ENCODE data around the gene DEFB110. TPM values are rescaled to one million over a fixed set of nuclear protein-coding genes. Genes with fewer than 3 reads are reported as not detected.

The DEFB110 gene
- total and polyA plus RNA-seq, 8 donors: not detected

DNA sequence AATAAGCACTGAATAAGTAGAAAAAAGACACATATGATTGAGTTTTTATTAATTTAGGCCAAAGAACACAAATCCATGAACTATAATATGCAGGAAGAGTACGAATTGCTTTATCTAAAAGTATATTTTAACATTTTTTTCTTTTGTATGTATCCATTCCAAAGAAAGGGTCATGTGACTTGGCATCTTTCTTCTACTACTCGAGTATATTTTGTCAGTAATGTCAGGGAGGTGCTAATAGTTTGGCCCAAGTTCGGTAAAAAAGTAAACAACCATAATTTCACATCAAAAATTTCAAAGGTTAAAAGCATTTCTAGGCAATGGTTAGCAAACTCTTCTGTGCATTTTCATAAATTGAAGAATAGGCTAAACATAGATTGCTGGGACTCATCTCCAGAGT lies 18.7 kb downstream of the DEFB110 start:
- Histone ChIP-seq H3K4me1 (no peaks in the 10 kb centered on the region), H3K36me3 (no peaks in the 10 kb centered on the region), H3K27ac (no peak overlapping the region), H3K4me3 (no peak overlapping the region), H3K27me3 (peaks cover 0 to 6% (median 0%) of the 10 kb centered on the region in 4 donors), H3K9me3 (no peaks in the 10 kb centered on the region)
- ATAC-seq: no peak
- 30 to 54% methylated on average over 3 of the region's 3 CpGs for WGBS, 2 donors
- no peak for DNase-seq
- intact Hi-C loops (cut with DNase I): no loop called here
- TF ChIP-seq, protein P1, sequence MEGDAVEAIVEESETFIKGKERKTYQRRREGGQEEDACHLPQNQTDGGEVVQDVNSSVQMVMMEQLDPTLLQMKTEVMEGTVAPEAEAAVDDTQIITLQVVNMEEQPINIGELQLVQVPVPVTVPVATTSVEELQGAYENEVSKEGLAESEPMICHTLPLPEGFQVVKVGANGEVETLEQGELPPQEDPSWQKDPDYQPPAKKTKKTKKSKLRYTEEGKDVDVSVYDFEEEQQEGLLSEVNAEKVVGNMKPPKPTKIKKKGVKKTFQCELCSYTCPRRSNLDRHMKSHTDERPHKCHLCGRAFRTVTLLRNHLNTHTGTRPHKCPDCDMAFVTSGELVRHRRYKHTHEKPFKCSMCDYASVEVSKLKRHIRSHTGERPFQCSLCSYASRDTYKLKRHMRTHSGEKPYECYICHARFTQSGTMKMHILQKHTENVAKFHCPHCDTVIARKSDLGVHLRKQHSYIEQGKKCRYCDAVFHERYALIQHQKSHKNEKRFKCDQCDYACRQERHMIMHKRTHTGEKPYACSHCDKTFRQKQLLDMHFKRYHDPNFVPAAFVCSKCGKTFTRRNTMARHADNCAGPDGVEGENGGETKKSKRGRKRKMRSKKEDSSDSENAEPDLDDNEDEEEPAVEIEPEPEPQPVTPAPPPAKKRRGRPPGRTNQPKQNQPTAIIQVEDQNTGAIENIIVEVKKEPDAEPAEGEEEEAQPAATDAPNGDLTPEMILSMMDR (IDR thresholded peaks at IDR 0.05): no peak
- no peak for FAIRE-seq

DNA sequence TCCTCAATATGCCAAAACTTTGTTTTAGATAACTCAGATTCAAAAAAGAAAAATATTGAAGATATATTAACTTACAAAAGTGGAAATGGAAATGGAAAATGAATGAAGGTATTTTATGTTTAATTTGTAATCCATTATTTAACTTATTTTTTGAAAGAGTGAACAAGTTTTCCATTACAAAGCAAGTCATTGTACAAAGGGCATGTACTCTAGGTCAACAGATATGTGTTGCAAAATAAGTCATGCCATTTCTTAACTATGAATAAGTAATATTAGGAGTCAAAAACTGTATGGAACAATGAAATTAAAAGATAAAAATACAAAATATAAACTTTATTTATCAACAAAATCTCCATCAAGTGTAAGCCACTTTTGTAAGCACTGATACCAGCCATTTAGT lies 26.5 kb downstream of the DEFB110 start:
- FAIRE-seq: no peak
- no peak for ATAC-seq
- intact Hi-C loops (cut with DNase I): no loop called here
- H3K4me1 ChIP-seq: no peaks in the 10 kb centered on the region
- H3K4me3 ChIP-seq: no peak overlapping the region
- peaks cover 0 to 8% (median 0%) of the 10 kb centered on the region in 4 donors for H3K27me3 ChIP-seq
- no peaks in the 10 kb centered on the region for H3K9me3 ChIP-seq
- no peak overlapping the region for H3K27ac ChIP-seq
- no peak for DNase-seq
- TF ChIP-seq, protein P1 (IDR thresholded peaks at IDR 0.05): no peak
- H3K36me3 ChIP-seq: no peaks in the 10 kb centered on the region

DNA sequence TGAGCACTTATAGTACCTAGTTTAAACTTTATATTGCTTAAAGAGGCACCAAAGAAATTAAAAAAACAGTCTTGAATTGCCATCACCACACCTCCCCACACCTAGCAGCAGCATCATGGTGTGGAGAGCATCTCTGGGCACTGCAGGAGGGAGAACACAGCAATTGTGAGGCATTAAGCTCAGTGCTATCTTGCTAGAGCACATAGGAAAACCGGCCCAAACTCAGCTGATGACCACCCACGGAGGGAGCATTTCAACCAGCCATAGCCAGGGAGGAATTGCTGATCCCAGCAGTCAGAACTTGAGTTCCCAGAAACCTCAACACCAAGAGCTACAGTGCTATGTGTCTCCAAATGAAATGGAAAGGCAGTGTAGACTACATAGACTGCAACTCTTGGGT lies 32.9 kb downstream of the DEFB110 start:
- intact Hi-C loops (cut with DNase I): no loop called here
- H3K27me3 ChIP-seq: peaks cover 0 to 22% (median 6%) of the 10 kb centered on the region in 4 donors
- H3K4me1 ChIP-seq: no peaks in the 10 kb centered on the region
- FAIRE-seq (no peak), DNase-seq (no peak), ATAC-seq (no peak)
- no peaks in the 10 kb centered on the region for H3K9me3 ChIP-seq
- no peak overlapping the region for H3K4me3 ChIP-seq
- WGBS, 2 donors: 52 to 57% methylated on average over 2 of the region's 2 CpGs
- H3K27ac ChIP-seq: no peak overlapping the region
- TF ChIP-seq, protein P1 (IDR thresholded peaks at IDR 0.05): no peak
- H3K36me3 ChIP-seq: no peaks in the 10 kb centered on the region

DNA sequence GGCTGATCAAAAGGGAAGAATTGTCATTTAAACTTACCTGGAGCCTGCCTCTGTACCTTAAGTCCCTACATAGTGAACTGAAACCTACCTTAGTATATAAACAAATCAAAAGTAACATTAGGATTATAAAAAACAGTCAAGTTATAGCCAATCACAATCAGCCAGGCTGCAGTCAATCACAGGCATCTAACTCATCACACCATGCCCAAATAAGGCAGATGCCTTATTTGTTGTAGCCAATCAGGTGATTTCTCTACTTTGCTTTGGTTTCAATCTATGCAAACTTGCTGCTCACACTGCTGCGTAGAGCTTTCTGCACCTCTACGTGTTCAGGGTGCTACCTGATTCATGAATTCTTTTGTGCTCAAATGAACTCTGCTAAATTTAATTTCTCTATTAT lies 34.0 kb downstream of the DEFB110 start:
- H3K9me3 ChIP-seq: no peaks in the 10 kb centered on the region
- no peak for ATAC-seq
- H3K4me3 ChIP-seq: no peak overlapping the region
- no peaks in the 10 kb centered on the region for H3K36me3 ChIP-seq
- no peak overlapping the region for H3K27ac ChIP-seq
- no peak for FAIRE-seq
- intact Hi-C loops (cut with DNase I): no loop called here
- TF ChIP-seq, protein P1 (IDR thresholded peaks at IDR 0.05): no peak
- H3K27me3 ChIP-seq: peaks cover 0 to 22% (median 6%) of the 10 kb centered on the region in 4 donors
- no peaks in the 10 kb centered on the region for H3K4me1 ChIP-seq
- WGBS, 2 donors: 81 to 93% methylated on average over 2 of the region's 2 CpGs
- DNase-seq: no peak

DNA sequence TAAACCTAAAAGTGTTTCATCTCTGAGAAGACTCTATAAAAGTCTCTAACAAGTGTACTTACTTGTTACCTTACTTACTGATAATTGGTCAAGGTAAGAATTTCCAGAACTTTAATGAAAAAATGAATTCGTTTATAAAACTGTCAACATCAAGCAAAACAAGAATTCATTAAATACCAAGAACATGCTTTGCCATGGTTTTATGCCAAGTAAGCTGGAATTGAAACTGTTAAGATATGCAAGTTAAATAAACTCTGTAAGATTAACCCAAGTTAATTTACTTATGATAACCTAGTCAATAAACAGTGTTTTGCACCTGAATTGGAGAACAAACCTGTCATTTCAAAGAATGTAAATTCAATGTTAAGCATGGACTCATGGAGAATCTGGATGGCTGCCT lies 35.2 kb downstream of the DEFB110 start:
- intact Hi-C loops (cut with DNase I): no loop called here
- ATAC-seq: no peak
- H3K4me1 ChIP-seq: no peaks in the 10 kb centered on the region

More for the DNA sequence above, 35.2 kb downstream of the DEFB110 start:
- no peaks in the 10 kb centered on the region for H3K9me3 ChIP-seq
- H3K36me3 ChIP-seq: no peaks in the 10 kb centered on the region
- TF ChIP-seq, protein P1 (IDR thresholded peaks at IDR 0.05): no peak
- WGBS, 2 donors: 10 to 25% methylated on average over 1 of the region's 1 CpG
- H3K27ac ChIP-seq: no peak overlapping the region
- FAIRE-seq (no peak), DNase-seq (no peak)
- H3K4me3 ChIP-seq: no peak overlapping the region
- peaks cover 0 to 22% (median 6%) of the 10 kb centered on the region in 4 donors for H3K27me3 ChIP-seq

Measured in pancreas (tissue), 10 donors.